ENCODE data around the gene TRAF3IP3. TPM values are rescaled to one million over a fixed set of nuclear protein-coding genes. Genes with fewer than 3 reads are reported as not detected.

The TRAF3IP3 gene
- total RNA-seq, 1 donor = not detected

DNA sequence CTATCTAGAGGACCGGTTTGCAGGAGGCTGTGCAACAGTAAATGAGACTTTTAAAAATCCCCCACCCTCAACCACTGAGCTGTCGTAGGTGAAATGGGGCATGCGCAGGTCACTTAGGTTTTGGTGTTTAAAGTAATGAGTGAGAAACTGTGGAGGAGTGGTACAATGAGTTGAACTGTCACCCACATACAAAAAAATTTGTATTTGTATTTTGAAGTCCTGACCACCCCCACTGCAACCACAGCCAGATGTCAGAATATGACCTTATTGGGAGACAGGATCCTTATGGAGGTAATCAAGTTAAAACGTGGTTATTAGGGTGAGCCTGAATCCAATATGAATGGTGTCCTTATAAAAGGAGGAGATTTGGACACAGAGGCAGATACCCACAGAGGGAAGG lies 51.7 kb downstream of the TRAF3IP3 start:
- no peak for DNase-seq (ENCODE audit: low read depth)

DNA sequence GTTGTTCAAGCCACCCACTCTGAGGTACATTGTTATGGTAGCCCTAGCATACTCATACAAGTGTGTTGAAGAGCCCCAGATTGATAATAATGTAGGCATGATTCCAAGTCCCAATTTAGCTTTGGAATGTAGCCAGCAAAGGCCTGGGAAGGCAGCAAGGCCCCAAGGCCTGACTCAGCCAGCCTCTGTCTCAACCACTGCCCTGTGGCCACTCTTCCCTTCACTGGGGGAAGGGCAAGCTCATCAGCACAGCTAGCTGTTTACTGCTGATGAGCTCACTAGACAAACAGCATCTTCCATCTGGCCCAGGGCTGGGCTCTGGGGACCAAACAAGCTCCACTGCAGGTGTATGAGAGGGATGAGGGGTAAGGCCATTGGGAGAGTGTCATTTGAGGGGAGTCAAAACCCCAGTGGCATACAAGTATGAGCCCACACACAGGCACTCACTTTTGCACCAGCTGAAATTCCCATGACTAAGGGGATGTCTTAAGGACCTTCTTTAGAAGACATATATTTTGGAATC lies 52.3 kb downstream of the TRAF3IP3 start:
- DNase-seq (ENCODE audit: low read depth) = peak; percentile 93
- TF ChIP-seq, protein P1, sequence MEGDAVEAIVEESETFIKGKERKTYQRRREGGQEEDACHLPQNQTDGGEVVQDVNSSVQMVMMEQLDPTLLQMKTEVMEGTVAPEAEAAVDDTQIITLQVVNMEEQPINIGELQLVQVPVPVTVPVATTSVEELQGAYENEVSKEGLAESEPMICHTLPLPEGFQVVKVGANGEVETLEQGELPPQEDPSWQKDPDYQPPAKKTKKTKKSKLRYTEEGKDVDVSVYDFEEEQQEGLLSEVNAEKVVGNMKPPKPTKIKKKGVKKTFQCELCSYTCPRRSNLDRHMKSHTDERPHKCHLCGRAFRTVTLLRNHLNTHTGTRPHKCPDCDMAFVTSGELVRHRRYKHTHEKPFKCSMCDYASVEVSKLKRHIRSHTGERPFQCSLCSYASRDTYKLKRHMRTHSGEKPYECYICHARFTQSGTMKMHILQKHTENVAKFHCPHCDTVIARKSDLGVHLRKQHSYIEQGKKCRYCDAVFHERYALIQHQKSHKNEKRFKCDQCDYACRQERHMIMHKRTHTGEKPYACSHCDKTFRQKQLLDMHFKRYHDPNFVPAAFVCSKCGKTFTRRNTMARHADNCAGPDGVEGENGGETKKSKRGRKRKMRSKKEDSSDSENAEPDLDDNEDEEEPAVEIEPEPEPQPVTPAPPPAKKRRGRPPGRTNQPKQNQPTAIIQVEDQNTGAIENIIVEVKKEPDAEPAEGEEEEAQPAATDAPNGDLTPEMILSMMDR (IDR thresholded peaks at IDR 0.05; ENCODE audit: insufficient read depth, low read length) = no peak
- no peak overlapping the region for H3K4me3 ChIP-seq (ENCODE audit: low read depth, low read length)

More for the DNA sequence above, 51.7 kb downstream of the TRAF3IP3 start:
- no peak overlapping the region for H3K4me3 ChIP-seq (ENCODE audit: low read depth, low read length)
- TF ChIP-seq, protein P1 (IDR thresholded peaks at IDR 0.05; ENCODE audit: insufficient read depth, low read length) = no peak

DNA sequence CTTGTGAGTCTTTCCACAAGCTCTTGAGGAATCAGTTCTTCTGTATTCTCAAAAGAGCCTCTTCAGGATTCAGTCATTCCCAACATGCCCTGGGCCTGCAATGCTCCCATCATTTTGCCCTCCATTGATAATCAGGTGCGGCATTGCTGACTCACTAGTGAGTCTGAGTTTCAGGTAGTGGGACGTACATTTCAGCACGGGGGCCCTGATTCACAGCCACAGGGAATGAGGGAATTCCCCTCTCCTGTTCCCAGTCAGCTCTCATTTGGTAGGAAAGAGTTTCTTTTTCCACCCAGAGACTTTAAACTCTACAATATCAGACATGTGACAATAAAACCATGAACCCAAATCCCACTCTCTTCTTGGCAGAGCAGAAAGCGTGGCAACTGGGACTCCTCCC lies 53.8 kb downstream of the TRAF3IP3 start:
- no peak overlapping the region for H3K4me3 ChIP-seq (ENCODE audit: low read depth, low read length)
- DNase-seq (ENCODE audit: low read depth) = no peak
- TF ChIP-seq, protein P1 (IDR thresholded peaks at IDR 0.05; ENCODE audit: insufficient read depth, low read length) = no peak

DNA sequence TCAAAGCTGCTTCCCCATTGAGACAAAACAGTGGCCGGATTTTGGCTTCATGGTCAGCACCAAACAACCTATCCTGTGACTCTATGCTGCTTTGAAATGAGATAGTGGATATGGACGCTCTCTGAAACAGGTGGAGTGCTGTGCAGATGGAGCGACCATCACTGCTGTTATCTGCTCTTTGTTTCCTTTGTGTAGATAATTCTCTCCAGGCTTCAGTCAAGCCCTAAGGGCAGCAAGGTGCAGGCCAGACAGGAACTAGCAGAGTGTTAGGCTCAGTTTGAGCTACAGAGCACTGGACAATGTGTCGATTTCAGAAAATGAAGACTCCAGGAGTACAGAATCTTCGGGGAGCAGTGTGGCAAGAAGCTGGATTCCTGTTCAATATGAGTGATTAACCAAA lies 54.9 kb downstream of the TRAF3IP3 start:
- H3K4me3 ChIP-seq (ENCODE audit: low read depth, low read length) = no peak overlapping the region
- TF ChIP-seq, protein P1 (IDR thresholded peaks at IDR 0.05; ENCODE audit: insufficient read depth, low read length) = no peak
- DNase-seq (ENCODE audit: low read depth) = no peak

DNA sequence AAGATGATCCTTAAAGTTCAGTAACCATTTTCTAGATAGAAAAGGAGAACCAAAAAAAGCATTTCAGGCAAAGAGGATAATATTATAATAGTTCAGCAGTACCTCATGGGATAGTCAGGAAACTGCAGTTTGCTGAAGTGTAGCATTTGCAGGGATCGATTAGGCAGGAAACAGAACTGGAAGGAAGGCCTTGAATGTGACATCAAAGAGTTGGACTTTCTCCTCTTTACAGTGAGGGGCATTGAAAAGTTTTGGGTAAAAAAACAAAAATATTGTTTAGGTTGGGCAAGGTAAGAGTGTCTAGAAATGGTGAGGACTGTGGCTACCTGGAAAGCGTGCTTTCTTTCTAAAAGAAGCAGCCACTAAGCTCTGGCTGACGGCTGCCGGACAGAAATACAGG lies 58.0 kb downstream of the TRAF3IP3 start:
- H3K4me3 ChIP-seq (ENCODE audit: low read depth, low read length) = no peak overlapping the region
- TF ChIP-seq, protein P1 (IDR thresholded peaks at IDR 0.05; ENCODE audit: insufficient read depth, low read length) = no peak
- DNase-seq (ENCODE audit: low read depth) = no peak

DNA sequence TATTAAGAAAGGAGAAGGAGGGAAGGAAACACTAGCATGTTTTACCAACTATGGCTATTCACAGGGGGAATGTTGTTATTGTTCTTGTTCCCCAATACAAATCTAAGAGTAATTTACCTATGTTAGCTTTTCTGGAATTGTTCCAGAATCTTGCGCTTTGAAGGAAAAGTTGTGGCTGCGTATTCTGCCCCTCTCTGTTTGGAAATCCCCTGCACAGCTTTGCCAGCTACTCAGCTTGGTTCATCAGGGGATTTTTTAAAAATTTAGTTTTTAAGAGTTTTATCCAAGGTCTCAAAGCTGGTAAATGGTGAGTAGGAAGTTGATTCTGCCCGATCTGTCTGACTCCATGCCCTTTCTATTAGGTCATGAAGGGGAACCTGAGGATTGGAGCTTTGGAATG lies 59.6 kb downstream of the TRAF3IP3 start:
- no peak overlapping the region for H3K4me3 ChIP-seq (ENCODE audit: low read depth, low read length)
- no peak for DNase-seq (ENCODE audit: low read depth)
- TF ChIP-seq, protein P1 (IDR thresholded peaks at IDR 0.05; ENCODE audit: insufficient read depth, low read length) = no peak

DNA sequence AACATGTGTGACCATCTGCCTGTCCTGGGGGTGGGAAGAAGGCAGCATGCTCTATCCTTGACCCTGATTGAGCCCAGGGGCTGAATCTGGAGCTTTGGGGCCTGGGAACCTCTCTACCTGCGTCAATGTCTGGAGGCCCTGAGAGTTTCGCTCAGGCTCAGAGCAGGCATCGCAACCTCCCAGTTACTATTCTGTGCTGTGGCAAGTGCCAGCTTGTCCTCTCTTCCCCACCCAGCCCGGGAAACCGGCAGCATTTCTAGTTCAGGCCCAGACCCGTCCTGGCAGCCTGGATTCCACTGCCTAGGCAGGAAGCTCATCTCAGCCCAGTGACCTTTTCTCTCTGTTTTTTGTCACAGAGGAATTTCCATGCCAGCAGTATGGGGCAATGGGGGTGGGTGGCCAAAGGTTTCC lies 60.1 kb downstream of the TRAF3IP3 start:
- no peak for DNase-seq (ENCODE audit: low read depth)
- H3K4me3 ChIP-seq (ENCODE audit: low read depth, low read length) = no peak overlapping the region
- TF ChIP-seq, protein P1 (IDR thresholded peaks at IDR 0.05; ENCODE audit: insufficient read depth, low read length) = no peak
